GM18951 (cell line): ENCODE data around the gene COL27A1.

Experiments
- POLR2A ChIP-seq: IDR thresholded peaks from 4 replicates; pipeline ENCODE4 v1.6.1; 2011; ENCODE audit warnings: mild to moderate bottlenecking; ENCODE audit not compliant: insufficient read length, insufficient read depth; ENCODE audit errors: extremely low read depth
- in situ Hi-C: fragments of 300-500 bp; cut with MboI; formaldehyde crosslinking; loops from one replicate; pipeline ENCODE4 v1.12.0; 2022; ENCODE audit warnings: low sequenced_read_pairs, mixed read lengths, inconsistent platforms; ENCODE audit not compliant: unreplicated experiment

Gene COL27A1

GRCh38 chr9:114218264-114219120 is 63.2 kb downstream of the COL27A1 start:
- in situ Hi-C loops: no loop called here
- TF ChIP-seq POLR2A: no peak

DNA sequence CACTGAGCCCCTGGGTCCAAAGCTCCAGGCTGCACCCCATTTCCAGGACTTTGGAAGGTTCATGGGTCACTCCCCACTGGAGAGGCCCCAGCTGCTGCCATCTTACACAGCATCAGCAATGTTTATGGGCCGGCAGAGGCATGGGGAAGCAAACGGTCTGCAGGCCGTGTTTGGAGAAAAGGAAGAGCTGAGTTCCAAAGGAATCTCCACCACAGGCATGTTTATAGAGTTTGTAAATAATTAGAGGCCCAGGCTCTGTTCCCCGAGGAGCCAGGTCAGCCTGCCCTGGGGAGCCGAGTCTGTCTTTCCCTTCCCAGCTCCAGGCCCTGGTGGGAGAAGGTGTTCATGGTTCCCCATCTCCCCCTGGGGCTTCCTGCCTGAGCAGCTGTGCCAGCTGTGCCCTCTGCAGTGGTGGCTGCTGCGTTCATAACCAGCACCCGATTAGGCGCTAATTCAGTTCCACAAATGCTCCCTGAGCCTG is 64.8 kb downstream of the COL27A1 start:
- in situ Hi-C loops: no loop called here
- TF ChIP-seq POLR2A: no peak

DNA sequence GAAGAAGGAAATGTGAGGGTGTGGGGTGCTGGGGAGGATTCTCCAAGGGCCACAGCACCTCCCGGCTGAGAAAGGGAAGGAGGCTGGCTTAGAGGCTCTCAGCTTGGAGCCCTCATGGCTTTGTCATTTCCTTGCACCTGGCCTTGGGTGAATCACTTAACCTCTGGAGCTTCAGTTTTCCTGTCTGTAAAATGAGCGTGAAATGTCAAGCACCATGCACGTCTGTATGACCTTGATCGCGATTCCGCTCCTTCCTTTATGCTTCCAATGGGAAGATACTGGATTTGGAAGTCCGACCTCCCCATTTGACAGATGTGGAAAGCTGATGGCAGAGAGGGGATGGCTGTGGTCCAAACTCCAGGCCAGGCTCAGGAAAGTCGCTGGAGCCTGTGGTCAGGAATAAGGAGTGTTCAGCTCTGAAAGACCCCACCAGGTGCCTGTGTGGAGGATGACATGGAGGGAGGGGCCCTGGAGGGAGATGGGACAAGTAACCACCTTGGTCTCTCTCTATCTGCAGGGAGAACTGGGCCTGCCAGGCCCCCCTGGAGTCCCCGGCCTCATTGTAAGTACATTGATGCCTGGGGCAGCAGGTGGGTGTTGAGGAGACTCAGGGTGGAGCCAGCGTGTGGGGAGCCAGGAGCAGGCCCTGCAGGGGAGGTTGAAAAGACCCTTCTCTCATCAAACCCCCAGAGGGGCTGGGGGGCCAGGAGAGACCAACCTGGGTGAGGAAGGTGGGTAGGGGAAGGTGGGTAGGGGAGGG is 66.5 kb downstream of the COL27A1 start:
- no peak for TF ChIP-seq POLR2A
- in situ Hi-C loops: no loop called here

DNA sequence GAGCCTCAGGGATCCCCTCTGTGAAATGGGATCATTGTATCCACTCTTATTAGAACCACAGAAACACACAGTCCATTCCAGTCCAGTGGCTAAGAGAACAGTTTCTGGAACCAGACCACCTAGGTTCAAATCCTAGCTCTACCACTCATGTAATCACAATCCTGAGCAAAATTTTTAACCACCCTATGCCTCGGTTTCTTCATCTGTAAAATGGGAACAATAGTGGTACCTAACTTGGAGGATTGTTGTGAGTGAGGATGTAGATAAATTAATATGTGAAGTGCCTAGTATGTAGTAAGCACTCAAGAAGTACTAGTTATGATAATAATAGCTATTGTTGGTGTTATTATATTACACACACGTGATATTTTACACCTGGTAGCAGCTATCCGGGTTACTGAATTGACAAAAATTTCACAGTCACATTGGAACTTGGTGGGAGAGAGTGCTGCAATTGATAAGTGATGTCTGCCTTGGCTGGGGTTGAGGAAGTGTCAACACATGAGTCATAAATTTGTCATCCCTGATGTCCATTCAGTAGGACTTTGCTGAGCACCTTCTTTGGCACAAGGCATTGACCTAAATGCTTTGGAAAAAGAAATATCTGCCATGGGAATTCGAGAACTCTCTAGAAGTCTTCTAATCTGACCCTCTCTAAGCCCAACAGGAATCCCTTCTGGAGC is 68.4 kb downstream of the COL27A1 start:
- TF ChIP-seq POLR2A: no peak
- in situ Hi-C loops: no loop called here

- TF ChIP-seq POLR2A: no peak
These were observed 68.9 kb downstream of the COL27A1 start for GRCh38 chr9:114224247-114224610.

GRCh38 chr9:114225561-114226212 is 70.3 kb downstream of the COL27A1 start:
- no peak for TF ChIP-seq POLR2A
- in situ Hi-C loops: no loop called here

More at GRCh38 chr9:114224247-114224610, 68.9 kb downstream of the COL27A1 start:
- in situ Hi-C loops: no loop called here

- in situ Hi-C loops: no loop called here
- TF ChIP-seq POLR2A: no peak
These were observed 71.1 kb downstream of the COL27A1 start for GRCh38 chr9:114226246-114227055.

GRCh38 chr9:114227288-114228015 is 72.1 kb downstream of the COL27A1 start:
- no peak for TF ChIP-seq POLR2A
- in situ Hi-C loops: no loop called here

DNA sequence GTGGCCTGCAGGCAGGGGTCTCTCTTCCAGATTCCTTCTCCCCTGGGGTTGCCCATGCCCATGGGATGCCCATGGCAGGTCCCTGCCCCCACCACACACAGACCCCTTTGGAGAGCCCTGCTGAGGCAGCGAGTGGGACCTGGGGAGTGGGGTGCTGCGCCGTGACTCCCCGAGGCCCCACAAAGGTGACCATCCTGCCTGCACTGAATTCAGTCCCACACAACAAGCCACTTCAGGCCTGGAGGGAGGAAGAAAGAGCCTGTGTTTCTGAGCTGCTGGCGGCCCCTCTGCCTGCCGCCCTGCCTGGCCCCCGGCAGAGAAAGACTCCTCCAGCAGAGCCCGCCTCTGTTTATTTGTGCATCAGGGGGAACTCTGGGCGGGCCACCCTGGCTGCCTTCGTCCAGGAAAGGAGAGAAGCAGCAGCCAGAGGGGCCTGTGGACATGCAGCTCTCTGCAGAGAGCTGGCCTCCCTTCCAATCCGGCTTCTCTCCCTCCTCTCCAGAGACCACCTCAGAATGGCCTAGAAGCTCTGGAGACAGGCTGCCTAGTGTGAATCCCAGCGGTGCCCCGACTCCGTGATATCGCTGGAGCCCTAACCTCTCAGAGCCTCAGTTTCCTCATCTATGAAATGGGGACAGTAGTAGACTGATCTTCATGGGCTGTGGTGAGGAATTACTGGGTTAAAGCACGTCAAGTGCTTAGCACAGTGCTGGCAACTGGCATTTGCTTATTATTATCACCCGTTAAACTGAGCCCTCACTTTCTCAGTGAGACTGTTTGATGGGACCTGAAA is 72.9 kb downstream of the COL27A1 start:
- in situ Hi-C loops: no loop called here
- no peak for TF ChIP-seq POLR2A

GRCh38 chr9:114229295-114229694 is 74.0 kb downstream of the COL27A1 start:
- in situ Hi-C loops: no loop called here
- TF ChIP-seq POLR2A: no peak

GRCh38 chr9:114230068-114230467 is 74.7 kb downstream of the COL27A1 start:
- no peak for TF ChIP-seq POLR2A
- in situ Hi-C loops: no loop called here
